Hematopoietic multipotent progenitor cell treated with erythropoietin and hydrocortisone succinate and interleukin-3 and kit ligand, for 8 days (in vitro differentiated cells): ENCODE measurements around the gene EPG5.
"Not testable (repeated sequence)": the region's sequence is repeated elsewhere in the genome, so short reads cannot be mapped to it uniquely, and the experiment has no call there.

Experiments
- DNase-seq: peaks from one replicate; pipeline ENCODE4 v3.0.0-alpha.2; 2015

EPG5 gene, protein sequence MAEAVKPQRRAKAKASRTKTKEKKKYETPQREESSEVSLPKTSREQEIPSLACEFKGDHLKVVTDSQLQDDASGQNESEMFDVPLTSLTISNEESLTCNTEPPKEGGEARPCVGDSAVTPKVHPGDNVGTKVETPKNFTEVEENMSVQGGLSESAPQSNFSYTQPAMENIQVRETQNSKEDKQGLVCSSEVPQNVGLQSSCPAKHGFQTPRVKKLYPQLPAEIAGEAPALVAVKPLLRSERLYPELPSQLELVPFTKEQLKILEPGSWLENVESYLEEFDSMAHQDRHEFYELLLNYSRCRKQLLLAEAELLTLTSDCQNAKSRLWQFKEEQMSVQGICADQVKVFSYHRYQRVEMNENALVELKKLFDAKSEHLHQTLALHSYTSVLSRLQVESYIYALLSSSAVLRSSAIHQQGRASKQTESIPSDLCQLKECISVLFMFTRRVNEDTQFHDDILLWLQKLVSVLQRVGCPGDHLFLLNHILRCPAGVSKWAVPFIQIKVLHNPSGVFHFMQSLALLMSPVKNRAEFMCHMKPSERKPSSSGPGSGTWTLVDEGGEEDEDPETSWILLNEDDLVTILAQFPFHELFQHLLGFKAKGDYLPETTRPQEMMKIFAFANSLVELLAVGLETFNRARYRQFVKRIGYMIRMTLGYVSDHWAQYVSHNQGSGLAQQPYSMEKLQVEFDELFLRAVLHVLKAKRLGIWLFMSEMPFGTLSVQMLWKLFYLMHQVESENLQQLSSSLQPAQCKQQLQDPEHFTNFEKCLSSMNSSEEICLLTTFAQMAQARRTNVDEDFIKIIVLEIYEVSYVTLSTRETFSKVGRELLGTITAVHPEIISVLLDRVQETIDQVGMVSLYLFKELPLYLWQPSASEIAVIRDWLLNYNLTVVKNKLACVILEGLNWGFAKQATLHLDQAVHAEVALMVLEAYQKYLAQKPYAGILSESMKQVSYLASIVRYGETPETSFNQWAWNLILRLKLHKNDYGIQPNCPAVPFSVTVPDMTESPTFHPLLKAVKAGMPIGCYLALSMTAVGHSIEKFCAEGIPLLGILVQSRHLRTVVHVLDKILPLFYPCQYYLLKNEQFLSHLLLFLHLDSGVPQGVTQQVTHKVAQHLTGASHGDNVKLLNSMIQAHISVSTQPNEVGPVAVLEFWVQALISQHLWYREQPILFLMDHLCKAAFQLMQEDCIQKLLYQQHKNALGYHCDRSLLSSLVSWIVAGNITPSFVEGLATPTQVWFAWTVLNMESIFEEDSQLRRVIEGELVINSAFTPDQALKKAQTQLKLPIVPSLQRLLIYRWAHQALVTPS (N-terminal part only)

GRCh38 chr18:45967007-45967706, at the start of gene EPG5:
TSS of gene EPG5 (minus strand) at chr18:45967329. CDS start at chr18:45967239, 90 bp downstream.
- DNase-seq = peak; percentile 95

- DNase-seq = peak; percentile 28
Measured at GRCh38 chr18:46013484-46014189, 46.5 kb upstream of the EPG5 start.

GRCh38 chr18:46010676-46011075, 43.5 kb upstream of the EPG5 start:
- no peak for DNase-seq

- no peak for DNase-seq
Measured at GRCh38 chr18:46010050-46010449, 42.9 kb upstream of the EPG5 start.

- DNase-seq = no peak
Measured at GRCh38 chr18:46009125-46009840, 42.2 kb upstream of the EPG5 start.

DNA sequence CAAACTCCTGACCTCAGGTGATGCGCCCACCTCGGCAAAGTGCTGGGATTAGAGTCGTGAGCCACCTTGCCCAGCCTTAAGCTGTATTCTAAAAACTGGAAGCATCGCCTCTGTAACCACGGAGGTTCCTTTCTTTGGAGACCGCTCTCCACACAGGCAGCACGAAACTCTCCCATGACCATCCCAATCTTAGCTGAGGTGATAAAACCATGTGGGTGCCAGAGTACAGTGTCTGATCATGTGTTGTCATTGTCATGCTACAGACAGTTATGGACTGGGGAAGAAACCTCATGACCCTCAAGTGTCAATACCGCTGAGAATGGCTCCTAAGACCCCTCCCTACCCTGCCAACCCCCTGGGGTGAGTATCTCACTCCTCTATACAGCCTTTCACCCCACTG, 41.4 kb upstream of the EPG5 start:
- no peak for DNase-seq

DNA sequence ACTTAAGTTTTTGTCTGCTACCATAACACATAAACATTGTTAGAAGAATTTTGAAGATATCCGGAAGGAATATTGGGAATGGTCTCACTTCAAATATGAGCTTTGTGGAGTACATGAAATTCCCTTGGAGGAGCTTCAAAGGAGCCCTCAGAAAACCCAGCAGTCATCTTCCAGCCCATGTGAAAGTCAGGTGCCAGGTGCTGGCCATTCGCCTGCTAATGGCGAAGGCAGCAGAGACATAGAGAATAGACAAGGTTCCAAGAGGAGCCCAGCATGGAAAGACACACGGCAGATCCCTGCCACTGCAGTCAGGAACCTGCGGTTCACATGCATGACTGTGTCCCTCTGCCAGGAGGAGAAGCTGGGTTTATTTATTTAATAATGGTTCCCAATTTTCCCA, 40.0 kb upstream of the EPG5 start:
- no peak for DNase-seq

- DNase-seq = no peak
Measured at GRCh38 chr18:46002934-46003333, 35.8 kb upstream of the EPG5 start.

- DNase-seq = no peak
Measured at GRCh38 chr18:46001892-46002291, 34.8 kb upstream of the EPG5 start.

DNA sequence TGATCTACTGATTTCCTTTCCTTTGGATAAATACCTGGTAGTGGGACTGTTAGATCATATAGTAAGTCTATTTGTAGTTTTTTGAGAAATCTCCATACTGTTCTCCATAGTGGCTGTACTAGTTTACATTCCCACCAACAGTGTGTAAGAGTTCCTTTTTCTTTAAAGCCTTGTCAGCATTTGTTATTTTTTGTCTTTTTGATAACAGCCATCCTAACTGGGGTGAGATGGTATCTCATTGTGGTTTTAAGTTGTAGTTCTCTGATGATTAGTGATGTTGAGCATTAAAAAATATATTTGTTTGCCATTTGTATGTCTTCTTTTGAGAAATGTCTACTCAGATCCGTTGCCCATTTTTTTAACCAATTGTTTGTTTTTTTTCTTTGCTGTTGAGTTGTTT, 33.9 kb upstream of the EPG5 start:
- no peak for DNase-seq

DNA sequence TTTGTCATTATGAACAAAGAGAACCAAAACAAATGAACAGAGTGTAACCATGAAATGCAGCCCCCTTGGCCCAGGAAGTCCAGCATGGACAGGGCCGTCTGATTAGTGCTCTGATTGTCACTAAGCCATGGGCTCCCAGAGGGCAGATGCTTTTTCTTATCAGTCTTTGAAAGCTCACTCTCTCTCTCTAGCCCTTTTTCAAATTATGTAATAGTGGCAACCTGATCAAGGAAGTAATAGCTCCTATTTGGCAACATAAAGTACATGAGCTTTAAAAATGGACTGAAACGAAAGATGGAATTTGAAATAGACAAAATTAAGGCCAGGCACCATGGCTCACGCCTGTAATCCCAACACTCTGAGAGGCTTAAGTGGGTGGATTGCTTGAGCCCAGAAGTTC, 32.4 kb upstream of the EPG5 start:
- DNase-seq = no peak

DNA sequence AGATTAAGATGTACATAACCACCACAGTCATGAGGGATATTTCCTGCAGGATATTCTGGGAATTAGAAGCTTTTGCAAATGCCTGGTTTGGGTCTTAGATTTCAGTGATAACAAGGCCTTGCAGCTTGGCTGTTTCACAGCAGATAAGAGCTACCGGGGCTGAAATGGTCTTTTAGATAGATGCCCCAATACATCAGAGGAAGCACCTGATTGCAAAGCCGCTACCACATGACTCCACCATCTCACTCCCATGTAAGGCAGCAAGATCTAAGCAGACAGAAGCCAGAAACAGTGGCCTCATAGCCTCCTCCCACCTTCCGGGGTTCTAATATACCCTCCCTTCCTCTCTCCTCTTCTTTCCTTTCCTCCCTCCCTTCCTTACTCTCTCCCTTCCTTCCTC, 31.1 kb upstream of the EPG5 start:
- DNase-seq = peak; percentile 57

- no peak for DNase-seq
Measured at GRCh38 chr18:45997700-45998151, 30.6 kb upstream of the EPG5 start.

- DNase-seq = no peak
Measured at GRCh38 chr18:45995461-45995860, 28.3 kb upstream of the EPG5 start.

DNA sequence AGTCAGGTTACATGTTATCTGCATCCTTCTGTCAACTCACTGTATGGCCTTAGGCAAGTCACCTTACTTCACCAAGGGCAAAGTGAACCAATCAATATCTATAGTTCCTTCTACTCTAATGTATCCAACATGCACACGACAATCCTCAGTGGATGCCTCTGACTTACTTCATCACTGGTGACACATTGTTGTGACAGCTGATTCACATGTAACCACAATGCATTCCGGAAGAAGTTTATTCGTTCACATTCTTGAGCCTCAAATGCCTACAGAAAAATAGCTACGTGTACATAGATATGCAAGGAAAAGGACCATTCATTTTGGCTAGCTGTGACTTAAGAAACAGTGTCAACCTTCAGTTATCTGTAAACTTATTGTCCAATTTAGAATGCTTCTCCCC, 26.3 kb upstream of the EPG5 start:
- DNase-seq = no peak

- DNase-seq = not testable (repeated sequence)
Measured at GRCh38 chr18:45992527-45992926, 25.4 kb upstream of the EPG5 start.

- DNase-seq = no peak
Measured at GRCh38 chr18:45991788-45992187, 24.7 kb upstream of the EPG5 start.

DNA sequence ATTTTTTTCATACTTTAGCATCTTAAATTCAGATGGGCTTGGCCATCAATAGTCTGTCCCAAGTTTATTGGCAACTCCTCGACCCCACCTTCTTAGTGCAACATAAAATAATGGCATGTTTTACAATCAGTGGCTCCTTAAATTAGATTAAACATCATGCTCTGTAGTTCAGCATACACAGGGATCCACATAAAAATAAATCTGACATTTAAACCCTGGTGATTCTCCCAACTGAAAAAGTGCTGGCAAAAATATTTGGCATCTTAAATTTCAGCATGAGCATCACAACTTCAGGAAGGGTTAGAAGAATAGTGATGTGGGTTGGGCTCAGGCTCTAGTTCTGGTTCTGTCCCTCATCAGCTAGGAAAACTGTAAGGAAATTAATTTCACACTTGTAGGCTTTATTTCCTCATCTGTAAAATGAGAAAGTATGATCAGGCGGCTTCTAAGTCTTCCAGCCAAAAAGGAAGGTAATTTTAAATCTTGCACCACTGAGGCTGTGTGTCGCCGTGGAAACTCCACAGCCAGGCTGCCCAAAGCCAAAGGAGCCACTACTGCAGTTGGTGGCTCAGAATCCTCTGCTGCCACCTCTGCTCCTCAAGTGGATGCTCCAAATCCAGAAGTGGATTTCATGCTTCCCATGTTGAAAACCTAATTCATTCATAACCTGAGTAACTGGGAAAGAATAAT, 17.6 kb upstream of the EPG5 start:
- DNase-seq = no peak

GRCh38 chr18:45981821-45982220, 14.7 kb upstream of the EPG5 start:
- no peak for DNase-seq

- DNase-seq = peak; percentile 64
Measured at GRCh38 chr18:45980229-45980628, 13.1 kb upstream of the EPG5 start.
